DMS 273 (cell line): Measurements from ENCODE around the gene LAD1.
A peak's percentile ranks its signal among the peaks of the same experiment; 100 is the strongest.

Source experiments
- DNase-seq: peaks from one replicate; lab custom pipeline; 2025; ENCODE audit not compliant: unreplicated experiment; lab: John Stamatoyannopoulos, UW

LAD1 gene

DNA sequence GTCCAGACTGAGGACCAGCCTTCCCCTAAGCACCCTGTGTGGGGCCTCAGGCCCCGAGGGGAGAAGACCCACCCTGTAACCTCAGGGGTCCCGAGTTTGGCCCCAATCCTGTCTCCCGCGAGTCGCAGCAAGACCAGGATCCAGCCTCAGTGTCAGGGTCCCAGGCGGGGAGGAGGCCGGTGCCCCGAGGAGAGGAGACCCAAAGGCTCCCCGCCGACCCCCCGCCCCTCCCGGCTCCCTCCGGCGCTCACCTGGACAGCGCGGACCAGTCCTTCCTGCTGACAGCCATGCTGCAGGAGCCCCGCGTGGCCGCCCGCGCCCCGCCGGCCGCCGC is at the start of gene LAD1:
Gene LAD1, minus strand, starts transcription at position 307 of the 334 bp plus-strand sequence. Its CDS starts 18 bp downstream, at position 289.
- DNase-seq, result no peak

GRCh38 chr1:201447903-201448871 is 49.1 kb upstream of the LAD1 start:
- peak; percentile 77 for DNase-seq

DNA sequence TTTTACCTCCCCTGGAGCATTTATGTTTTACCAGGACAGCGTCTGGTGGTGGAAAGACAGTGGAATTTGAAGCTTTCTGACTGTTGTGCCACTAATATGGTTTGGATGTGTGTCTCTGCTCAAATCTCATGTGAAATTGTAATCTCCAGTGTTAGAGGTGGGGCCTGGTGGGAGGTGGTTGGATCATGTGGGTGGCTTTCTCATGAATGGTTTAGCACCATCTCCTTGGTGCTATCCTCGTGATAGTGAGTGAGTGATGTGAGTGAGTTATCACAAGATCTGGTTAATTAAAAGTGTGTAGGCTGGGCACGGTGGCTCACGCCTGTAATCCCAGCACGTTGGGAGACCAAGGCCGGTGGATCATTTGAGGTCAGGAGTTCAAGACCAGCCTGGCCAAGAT is 46.2 kb upstream of the LAD1 start:
- no peak for DNase-seq

DNA sequence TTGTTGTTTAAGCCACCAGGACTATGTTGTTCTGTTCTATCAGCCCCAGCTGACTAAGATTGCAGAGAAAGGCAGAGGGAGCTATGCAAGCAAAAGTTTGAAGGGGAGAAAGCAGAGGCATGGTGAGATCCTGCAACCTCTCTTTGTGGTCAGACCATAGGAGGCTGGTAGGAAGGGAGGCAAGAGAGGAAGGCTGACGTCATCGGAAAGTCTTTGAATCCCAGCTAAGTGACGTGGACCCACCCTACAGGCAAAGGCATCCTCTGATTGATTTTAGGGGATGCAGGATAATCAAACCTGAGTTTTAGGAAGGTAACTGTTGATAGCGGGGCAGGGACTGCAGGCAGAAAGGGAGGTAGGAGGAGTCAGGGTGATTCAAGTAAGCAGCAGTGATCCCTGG is 45.7 kb upstream of the LAD1 start:
- no peak for DNase-seq

DNA sequence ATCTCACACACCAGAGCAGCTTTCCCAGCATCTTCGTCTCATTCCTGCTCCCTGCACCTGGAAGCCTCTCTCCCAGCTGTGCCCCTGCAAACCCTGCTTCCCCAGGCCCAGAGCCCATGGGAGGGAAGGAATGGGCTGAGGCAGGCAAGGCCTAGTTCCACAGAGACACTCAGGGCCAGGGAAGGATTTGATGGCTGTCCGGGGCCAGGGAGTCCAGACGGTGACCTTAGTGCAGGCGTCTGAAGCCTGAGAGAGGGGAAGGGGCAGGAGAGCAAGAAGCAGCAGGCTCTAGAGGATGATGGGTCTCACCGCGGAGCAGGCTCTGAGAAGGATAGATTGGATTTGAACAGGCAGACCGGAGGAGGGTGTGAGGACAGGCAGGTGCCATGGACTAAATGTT is 44.6 kb upstream of the LAD1 start:
- DNase-seq, result no peak

DNA sequence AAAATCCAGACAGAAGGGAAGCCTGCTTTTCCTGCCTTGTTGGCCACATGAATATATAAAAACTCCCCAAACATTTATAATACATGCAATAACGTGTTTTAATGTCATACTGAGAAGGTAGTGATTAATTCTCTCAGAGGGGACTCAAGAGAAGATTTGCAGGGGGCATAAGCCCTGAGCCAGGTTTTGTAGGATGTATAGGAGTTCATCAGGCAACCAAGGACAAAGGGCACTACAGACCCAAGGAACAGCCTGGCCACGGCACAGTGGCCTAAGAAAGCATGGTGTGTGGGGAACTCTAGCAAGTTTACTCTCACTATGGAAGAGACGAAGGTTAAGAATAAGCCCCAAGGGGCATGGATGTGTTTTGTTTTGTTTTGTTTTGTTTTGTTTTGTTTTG is 37.8 kb upstream of the LAD1 start:
- no peak for DNase-seq

DNA sequence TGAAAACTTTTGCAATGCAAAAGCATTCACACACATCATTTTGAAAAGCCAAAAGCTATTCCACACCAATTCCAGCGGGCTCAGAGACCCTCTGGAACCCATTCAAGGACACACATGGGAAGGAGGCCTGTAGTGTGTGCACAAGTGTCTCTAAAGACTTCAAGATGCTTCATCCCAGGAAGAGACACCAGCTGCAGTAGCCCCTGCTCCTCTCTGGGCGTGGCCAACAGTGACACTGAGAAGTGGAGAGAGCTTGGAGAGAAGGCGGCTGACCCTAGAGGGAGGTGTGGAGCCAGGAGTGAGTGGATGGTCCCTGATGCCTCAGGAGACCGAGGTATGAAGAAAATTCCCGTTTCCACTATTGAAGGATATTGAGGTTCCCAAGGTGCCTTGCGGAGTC is 37.3 kb upstream of the LAD1 start:
- peak; percentile 32 for DNase-seq

GRCh38 chr1:201434266-201434665 is 35.1 kb upstream of the LAD1 start:
- DNase-seq, result no peak

GRCh38 chr1:201433609-201434008 is 34.5 kb upstream of the LAD1 start:
- DNase-seq, result no peak

- DNase-seq, result peak; percentile 86
Observed at GRCh38 chr1:201430776-201431175, 31.7 kb upstream of the LAD1 start.

DNA sequence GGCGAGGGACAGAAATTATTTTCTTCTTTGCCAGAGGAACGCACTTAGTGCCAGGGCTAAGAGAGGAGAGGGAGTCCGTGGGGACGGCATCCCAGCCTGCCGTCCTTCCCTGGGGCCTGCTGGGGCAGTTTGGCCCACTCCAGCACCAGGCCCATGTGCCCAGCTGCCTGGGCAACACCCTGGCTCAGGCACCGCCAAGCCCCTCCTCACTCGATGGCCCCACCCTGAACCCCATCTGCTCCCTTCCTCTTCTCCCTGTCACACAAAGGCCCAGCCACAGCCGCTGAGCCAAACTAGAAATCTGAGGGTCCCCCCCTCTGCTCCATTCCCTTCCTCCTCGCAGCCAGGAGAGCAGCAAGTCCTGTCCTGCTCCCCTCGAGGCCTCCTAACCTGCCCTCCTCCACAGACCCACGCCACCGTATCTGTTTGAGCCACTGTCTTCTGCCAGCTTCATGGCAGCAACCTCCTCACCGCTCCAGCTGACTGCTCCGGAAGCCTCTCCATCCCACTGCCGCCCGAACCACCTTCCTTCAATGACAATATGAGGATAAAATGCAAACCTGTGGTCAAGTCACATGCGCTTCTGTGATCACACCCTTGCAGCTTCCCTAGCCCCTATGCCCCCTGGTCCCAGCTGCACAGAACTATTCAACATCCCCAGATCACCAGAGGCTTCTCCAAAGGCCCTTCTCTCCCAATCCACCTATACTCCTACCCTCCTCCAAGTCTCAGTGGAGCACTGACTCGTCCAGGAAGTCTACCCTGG is 30.8 kb upstream of the LAD1 start:
- DNase-seq, result peak; percentile 79

- no peak for DNase-seq
Observed at GRCh38 chr1:201427963-201428362, 28.8 kb upstream of the LAD1 start.

DNA sequence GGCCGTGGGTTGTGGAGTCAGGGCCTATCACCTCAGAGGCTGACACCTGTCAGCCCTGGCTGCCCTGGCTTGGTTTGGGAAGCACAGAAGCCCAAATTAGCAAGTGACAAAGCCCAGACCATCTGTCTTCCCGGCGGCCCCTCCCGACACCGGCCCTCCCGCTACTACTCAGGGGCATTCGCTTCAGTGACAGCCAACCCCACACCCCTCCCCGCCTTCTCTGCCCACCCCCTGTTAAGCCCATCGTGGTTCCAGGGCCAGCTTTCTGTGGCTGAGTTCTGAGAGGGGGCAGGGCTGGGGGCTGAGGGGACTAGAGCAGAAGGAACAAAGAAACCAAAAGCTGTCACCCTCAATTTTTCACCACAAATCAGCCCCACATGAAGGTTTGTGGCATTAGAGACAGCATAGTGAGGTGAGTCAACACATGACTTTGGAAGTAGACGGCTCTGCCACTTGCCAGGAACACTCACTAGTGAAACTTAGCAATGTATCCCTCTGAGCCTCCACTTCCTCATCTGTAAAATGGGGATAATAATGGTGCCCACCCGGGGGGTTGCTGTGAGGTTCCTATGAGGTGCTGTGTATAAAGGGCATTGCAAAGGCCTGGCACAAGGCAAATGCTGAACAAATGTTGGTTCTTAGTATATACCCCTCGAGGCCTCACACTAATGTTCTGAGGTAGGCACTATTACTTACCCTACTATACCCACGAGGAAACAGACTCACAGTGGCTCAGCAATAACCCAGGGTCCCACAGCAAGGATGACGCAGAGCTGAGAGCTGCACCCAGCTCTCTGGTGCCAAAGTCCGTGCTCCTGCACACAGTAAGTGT is 27.6 kb upstream of the LAD1 start:
- peak; percentile 83 for DNase-seq

GRCh38 chr1:201424146-201424545 is 25.0 kb upstream of the LAD1 start:
- no peak for DNase-seq

- no peak for DNase-seq
Observed at GRCh38 chr1:201423655-201424054, 24.5 kb upstream of the LAD1 start.

DNA sequence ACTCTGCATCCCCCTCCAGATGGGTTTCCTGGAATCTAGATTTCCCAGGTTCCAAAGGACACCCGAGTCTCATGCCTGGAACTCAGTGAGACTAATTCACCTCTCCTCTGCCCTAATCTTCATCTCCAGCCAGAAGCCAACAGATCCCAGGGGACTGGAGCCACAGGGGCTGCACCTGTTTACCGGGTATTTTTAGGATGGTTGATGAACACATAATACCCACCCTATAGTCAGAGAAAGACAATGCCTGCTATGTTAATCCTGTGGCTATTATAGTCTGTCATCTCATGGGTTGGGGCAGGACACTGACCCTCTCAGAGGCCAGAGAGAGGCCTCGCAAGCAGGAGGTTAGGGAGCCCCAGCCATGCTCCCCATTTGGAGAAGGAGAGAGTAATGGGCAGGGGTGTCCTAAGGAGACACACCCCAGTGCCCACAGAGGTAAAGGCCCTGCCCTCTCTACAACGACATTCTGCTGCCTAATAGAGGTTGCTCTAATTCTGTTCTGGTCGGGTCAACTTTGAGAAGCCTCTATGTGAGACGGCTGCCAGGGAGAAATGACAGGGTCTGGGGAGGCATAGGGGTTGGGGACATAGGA is 23.4 kb upstream of the LAD1 start:
- DNase-seq, result peak; percentile 32

- no peak for DNase-seq
Observed at GRCh38 chr1:201422026-201422425, 22.9 kb upstream of the LAD1 start.

- DNase-seq, result no peak
Observed at GRCh38 chr1:201421041-201421440, 21.9 kb upstream of the LAD1 start.

DNA sequence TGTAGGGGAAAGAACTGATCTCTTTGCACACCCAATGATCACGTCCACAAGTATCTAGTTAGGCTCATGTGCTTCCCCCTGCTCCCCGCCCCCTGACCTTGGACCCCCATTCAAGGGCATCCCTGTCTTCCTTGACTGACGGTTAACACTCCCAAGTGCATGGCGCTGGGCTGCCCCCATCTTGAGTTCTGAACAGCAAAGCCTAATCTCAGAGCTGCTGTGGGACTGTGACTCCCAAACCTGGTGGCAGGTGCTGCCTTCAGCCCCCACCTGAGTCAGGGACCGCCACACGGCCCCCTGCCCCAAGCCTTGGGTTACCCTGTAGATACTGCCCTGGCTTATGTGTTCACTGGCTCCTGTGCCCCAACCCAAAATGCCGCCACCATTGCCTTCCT is 21.5 kb upstream of the LAD1 start:
- no peak for DNase-seq

DNA sequence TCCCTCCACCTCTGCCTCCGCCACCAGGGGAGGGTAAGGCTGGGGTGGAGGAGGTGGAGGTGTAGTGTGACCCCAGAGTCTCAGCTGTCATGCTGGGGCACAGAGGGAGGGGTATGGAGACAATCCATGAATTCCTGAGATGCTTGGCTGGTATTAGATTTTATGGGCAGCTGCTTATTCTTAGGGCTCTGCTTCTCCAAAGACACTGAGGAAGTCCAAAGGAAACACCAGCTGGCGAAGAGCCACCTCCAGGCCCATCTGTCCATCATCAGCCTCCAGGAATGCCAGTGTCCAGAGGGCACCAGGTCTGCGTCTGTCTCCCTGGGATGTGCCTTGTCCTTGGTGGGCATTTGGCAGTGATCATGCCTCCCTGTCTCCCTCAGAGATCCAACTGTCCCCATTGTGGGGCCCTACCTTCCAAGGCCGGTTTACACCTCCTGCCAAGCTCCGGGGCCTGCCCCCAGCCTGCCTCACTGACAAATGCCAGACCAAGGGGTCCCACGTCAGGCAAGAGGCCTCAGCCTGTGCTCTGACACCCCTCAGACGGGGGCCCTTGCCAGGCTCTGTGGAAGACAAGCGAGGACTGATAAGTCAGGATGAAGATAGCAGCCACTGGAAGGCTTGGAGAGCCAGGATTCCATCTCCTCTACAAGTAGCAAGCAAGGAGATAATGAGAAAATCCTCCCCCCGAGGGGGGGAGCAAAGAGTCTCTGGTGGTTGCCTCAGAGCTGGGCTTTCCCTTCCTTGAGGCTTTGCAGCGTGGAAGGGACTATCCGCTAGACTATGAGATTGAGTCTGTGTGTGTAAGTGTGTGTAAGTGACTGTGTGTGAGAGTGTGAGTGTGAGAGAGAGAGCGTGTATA is 20.9 kb upstream of the LAD1 start:
- no peak for DNase-seq
